Mesenchymal stem cell (in vitro differentiated cells and primary cell): ENCODE measurements around the gene PPP2R3C.
"Not testable (repeated sequence)": the region's sequence is repeated elsewhere in the genome, so short reads cannot be mapped to it uniquely, and the experiment has no call there.

Source experiments
- DNase-seq: peaks from one replicate; pipeline ENCODE4 v3.0.0-alpha.2; 2013
- H2AFZ ChIP-seq: one replicate; pipeline ENCODE4 v1.6.1; 2013; ENCODE audit warnings: low read depth, mild to moderate bottlenecking, control low read depth, inconsistent platforms, low read length, moderate library complexity
- H2AK5ac ChIP-seq: 2 replicates; pipeline ENCODE4 v1.6.1; 2013; ENCODE audit warnings: low read length, moderate library complexity, mild to moderate bottlenecking, inconsistent platforms; ENCODE audit not compliant: severe bottlenecking
- H2BK120ac ChIP-seq: one replicate; pipeline ENCODE4 v1.6.1; 2013; ENCODE audit warnings: low read depth, mild to moderate bottlenecking, inconsistent platforms, low read length, moderate library complexity
- H2BK12ac ChIP-seq, 2 experiments: one replicate each; pipeline ENCODE4 v1.6.1; 2013; ENCODE audit warnings: inconsistent platforms in 2 of 2, low read length in 2 of 2, mild to moderate bottlenecking in 2 of 2, moderate library complexity in 2 of 2, control low read depth in 1 of 2
- H2BK15ac ChIP-seq: one replicate; pipeline ENCODE4 v1.6.1; 2013; ENCODE audit warnings: mild to moderate bottlenecking, low read depth, inconsistent platforms; ENCODE audit not compliant: poor library complexity, severe bottlenecking
- H2BK5ac ChIP-seq: 2 replicates; pipeline ENCODE4 v1.6.1; 2013; ENCODE audit warnings: low read depth, mild to moderate bottlenecking, low read length, control low read depth, inconsistent platforms; ENCODE audit not compliant: poor library complexity, severe bottlenecking
- H3K14ac ChIP-seq, 2 experiments: one replicate each; pipeline ENCODE4 v1.6.1; 2013; ENCODE audit warnings: inconsistent platforms in 2 of 2, low read length in 2 of 2, control low read depth in 1 of 2, mild to moderate bottlenecking in 1 of 2, moderate library complexity in 1 of 2
- H3K18ac ChIP-seq, 2 experiments: one replicate each; pipeline ENCODE4 v1.6.1; 2013; ENCODE audit warnings: inconsistent platforms in 2 of 2, low read length in 2 of 2, control low read depth in 1 of 2, low read depth in 1 of 2, mild to moderate bottlenecking in 1 of 2
- H3K23ac ChIP-seq, 2 experiments: one replicate each; pipeline ENCODE4 v1.6.1; 2013; ENCODE audit warnings: inconsistent platforms in 2 of 2, low read length in 2 of 2, mild to moderate bottlenecking in 2 of 2, moderate library complexity in 2 of 2, control low read depth in 1 of 2
- H3K27ac ChIP-seq: 2 replicates; pipeline ENCODE4 v1.5.1; 2013; ENCODE audit warnings: mild to moderate bottlenecking, moderate library complexity, low read length, control low read depth, inconsistent platforms; ENCODE audit not compliant: poor library complexity, severe bottlenecking
- H3K27me3 ChIP-seq, 2 experiments: 2 replicates each; pipeline versions ENCODE4 v1.6.1 to v1.7.0; 2013; ENCODE audit warnings: low read length in 2 of 2, mild to moderate bottlenecking in 2 of 2, moderate library complexity in 2 of 2, control low read depth in 1 of 2, inconsistent platforms in 1 of 2; ENCODE audit not compliant: control insufficient read depth in 1 of 2, insufficient read depth in 1 of 2
- H3K36me3 ChIP-seq, 2 experiments: 2 replicates each; pipeline versions ENCODE4 v1.6.1 to v1.7.0; 2013; ENCODE audit warnings: low read length in 2 of 2, control low read depth in 1 of 2, inconsistent platforms in 1 of 2, low read depth in 1 of 2, mild to moderate bottlenecking in 1 of 2; ENCODE audit not compliant: insufficient read depth in 2 of 2, control insufficient read depth in 1 of 2
- H3K4ac ChIP-seq, 2 experiments: one replicate each; pipeline ENCODE4 v1.6.1; 2013; ENCODE audit warnings: inconsistent platforms in 2 of 2, low read length in 2 of 2, mild to moderate bottlenecking in 2 of 2, moderate library complexity in 2 of 2, control low read depth in 1 of 2, low read depth in 1 of 2
- H3K4me1 ChIP-seq: 2 replicates; pipeline ENCODE4 v1.6.1; 2013; ENCODE audit warnings: low read depth, low read length, control low read depth; ENCODE audit not compliant: control insufficient read depth, insufficient read depth
- H3K4me2 ChIP-seq: 2 replicates; pipeline ENCODE4 v1.6.1; 2013; ENCODE audit warnings: low read length, mild to moderate bottlenecking, inconsistent platforms; ENCODE audit not compliant: poor library complexity, severe bottlenecking
- H3K4me3 ChIP-seq, 2 experiments: 2 replicates each; pipeline versions ENCODE4 v1.5.1 to v1.7.0; 2013; ENCODE audit warnings: low read length in 2 of 2, mild to moderate bottlenecking in 2 of 2, control low read depth in 1 of 2, low read depth in 1 of 2; ENCODE audit not compliant: insufficient read depth in 1 of 2
- H3K79me1 ChIP-seq: replicated peaks from 2 replicates; pipeline ENCODE4 v1.6.1; 2013; ENCODE audit warnings: mild to moderate bottlenecking, control low read depth, low read length, inconsistent platforms; ENCODE audit not compliant: poor library complexity, severe bottlenecking
- H3K9ac ChIP-seq: 2 replicates; pipeline ENCODE4 v1.7.0; 2013; ENCODE audit warnings: mild to moderate bottlenecking, low read length, moderate library complexity
- H3K9me3 ChIP-seq: 2 replicates; pipeline ENCODE4 v1.7.0; 2013; ENCODE audit warnings: mild to moderate bottlenecking, low read length; ENCODE audit not compliant: control insufficient read depth
- H4K8ac ChIP-seq: one replicate; pipeline ENCODE4 v1.6.1; 2013; ENCODE audit warnings: inconsistent platforms, mild to moderate bottlenecking, low read length, moderate library complexity
- H4K91ac ChIP-seq: one replicate; pipeline ENCODE4 v1.6.1; 2013; ENCODE audit warnings: mild to moderate bottlenecking, low read length, inconsistent platforms
- WGBS: methylation state at CpG from one replicate; pipeline ENCODE4 v1.1.7; 2013; ENCODE audit warnings: mixed read lengths; 5-methylcytosine and 5-hydroxymethylcytosine counted together

PPP2R3C gene

GRCh38 chr14:35113308-35113950 is 8.4 kb downstream of the PPP2R3C start:
- H3K14ac ChIP-seq, result no peak overlapping the region
- H3K4me2 ChIP-seq, result no peak overlapping the region
- no peak overlapping the region for H4K91ac ChIP-seq
- no peak overlapping the region for H2BK12ac ChIP-seq
- H3K23ac ChIP-seq, result no peak overlapping the region
- H2BK15ac ChIP-seq, result no peak overlapping the region
- H3K27ac ChIP-seq, result no peak overlapping the region
- no peak overlapping the region for H2BK5ac ChIP-seq
- no peak overlapping the region for H3K9ac ChIP-seq
- H3K36me3 ChIP-seq, result peaks cover 22 to 77% of the 10 kb centered on the region in 2 experiments
- no peak overlapping the region for H3K4ac ChIP-seq
- H2BK120ac ChIP-seq, result no peak overlapping the region
- H2AK5ac ChIP-seq, result no peak overlapping the region
- DNase-seq, result no peak
- H3K9me3 ChIP-seq, result peaks cover 12% of the 10 kb centered on the region
- H3K4me3 ChIP-seq, result no peak overlapping the region
- no peak overlapping the region for H2AFZ ChIP-seq
- H3K79me1 ChIP-seq, result peaks cover 22% of the 10 kb centered on the region
- WGBS, result 99% methylated on average over 4 of the region's 4 CpGs
- no peak overlapping the region for H4K8ac ChIP-seq
- H3K18ac ChIP-seq, result no peak overlapping the region
- no peaks in the 10 kb centered on the region for H3K27me3 ChIP-seq
- peaks cover 2% of the 10 kb centered on the region for H3K4me1 ChIP-seq

GRCh38 chr14:35112641-35113040 is 9.1 kb downstream of the PPP2R3C start:
- no peak overlapping the region for H2BK5ac ChIP-seq
- no peak overlapping the region for H3K14ac ChIP-seq
- H2BK15ac ChIP-seq, result no peak overlapping the region
- H4K8ac ChIP-seq, result no peak overlapping the region
- no peak overlapping the region for H2AK5ac ChIP-seq
- no peak overlapping the region for H3K18ac ChIP-seq
- H3K27ac ChIP-seq, result no peak overlapping the region
- H3K9ac ChIP-seq, result no peak overlapping the region
- WGBS, result 81% methylated on average over 2 of the region's 2 CpGs
- no peak overlapping the region for H3K4me2 ChIP-seq
- no peak overlapping the region for H3K4me3 ChIP-seq
- H3K36me3 ChIP-seq, result peaks cover 22 to 79% of the 10 kb centered on the region in 2 experiments
- H2BK12ac ChIP-seq, result no peak overlapping the region
- H3K27me3 ChIP-seq, result no peaks in the 10 kb centered on the region
- no peak overlapping the region for H2AFZ ChIP-seq
- H3K9me3 ChIP-seq, result peaks cover 12% of the 10 kb centered on the region
- H3K4ac ChIP-seq, result no peak overlapping the region
- peaks cover 2% of the 10 kb centered on the region for H3K4me1 ChIP-seq
- H3K79me1 ChIP-seq, result peaks cover 22% of the 10 kb centered on the region
- no peak for DNase-seq
- H4K91ac ChIP-seq, result no peak overlapping the region
- H3K23ac ChIP-seq, result no peak overlapping the region
- H2BK120ac ChIP-seq, result no peak overlapping the region

GRCh38 chr14:35107866-35108265 is 13.9 kb downstream of the PPP2R3C start:
- Histone ChIP-seq H3K27me3 (no peaks in the 10 kb centered on the region), H3K18ac (no peak overlapping the region), H3K9me3 (peaks cover 12% of the 10 kb centered on the region), H3K23ac (no peak overlapping the region), H2AK5ac (no peak overlapping the region), H4K8ac (no peak overlapping the region), H3K4ac (no peak overlapping the region), H3K14ac (no peak overlapping the region), H3K9ac (no peak overlapping the region), H3K27ac (no peak overlapping the region), H2BK15ac (no peak overlapping the region), H3K4me3 (no peak overlapping the region), H3K79me1 (peaks cover 7% of the 10 kb centered on the region), H2BK5ac (no peak overlapping the region), H2BK12ac (no peak overlapping the region), H2AFZ (no peak overlapping the region), H3K4me1 (no peaks in the 10 kb centered on the region), H3K36me3 (peaks cover 20 to 78% of the 10 kb centered on the region in 2 experiments), H2BK120ac (no peak overlapping the region), H3K4me2 (no peak overlapping the region), H4K91ac (no peak overlapping the region)
- no peak for DNase-seq

- not testable (repeated sequence) for H3K4me3 ChIP-seq, H2BK5ac ChIP-seq, H3K4me2 ChIP-seq, H2BK12ac ChIP-seq, H4K8ac ChIP-seq, H3K9me3 ChIP-seq, H3K27me3 ChIP-seq, H3K79me1 ChIP-seq, H2AFZ ChIP-seq, H3K18ac ChIP-seq, H2BK15ac ChIP-seq, H2BK120ac ChIP-seq, H3K23ac ChIP-seq, H3K14ac ChIP-seq, H3K27ac ChIP-seq, H3K4ac ChIP-seq, H2AK5ac ChIP-seq, DNase-seq, H4K91ac ChIP-seq, H3K9ac ChIP-seq, H3K4me1 ChIP-seq
- H3K36me3 ChIP-seq, result peaks cover 27 to 84% of the 10 kb centered on the region in 2 experiments
- 96% methylated on average over 6 of the region's 6 CpGs for WGBS
These were observed 27.1 kb downstream of the PPP2R3C start for GRCh38 chr14:35094645-35095044.
